ENCODE data around the gene CHRFAM7A. TPM values are rescaled to one million over a fixed set of nuclear protein-coding genes. Genes with fewer than 3 reads are reported as not detected.
"Not testable (repeated sequence)": the region's sequence is repeated elsewhere in the genome, so short reads cannot be mapped to it uniquely, and the experiment has no call there.

CHRFAM7A gene
- not detected for total RNA-seq

GRCh38 chr15:30392766-30393663, at the start of gene CHRFAM7A:
CHRFAM7A (minus strand) TSS chr15:30393540; CDS start chr15:30383351, 10,189 bp downstream.
- intact Hi-C loops (cut with DNase I, micrococcal nuclease); H3K4me3 Mint-ChIP-seq; POLR2A ChIA-PET; DNase-seq; H3K9me3 Mint-ChIP-seq (ENCODE audit: low read depth); H3K4me1 Mint-ChIP-seq; H3K27me3 Mint-ChIP-seq; H3K36me3 Mint-ChIP-seq (ENCODE audit: low read depth); CTCF ChIA-PET; H3K27ac Mint-ChIP-seq: not testable (repeated sequence)
- peak; percentile 73 for ATAC-seq

GRCh38 chr15:30438348-30438747, 45.0 kb upstream of the CHRFAM7A start:
- H3K4me3 Mint-ChIP-seq; DNase-seq; POLR2A ChIA-PET; H3K4me1 Mint-ChIP-seq; H3K27me3 Mint-ChIP-seq; CTCF ChIA-PET; H3K36me3 Mint-ChIP-seq (ENCODE audit: low read depth); H3K9me3 Mint-ChIP-seq (ENCODE audit: low read depth); intact Hi-C loops (cut with DNase I, micrococcal nuclease); H3K27ac Mint-ChIP-seq; ATAC-seq: not testable (repeated sequence)

GRCh38 chr15:30435878-30436277, 42.5 kb upstream of the CHRFAM7A start:
- H3K27ac Mint-ChIP-seq; H3K9me3 Mint-ChIP-seq (ENCODE audit: low read depth); H3K36me3 Mint-ChIP-seq (ENCODE audit: low read depth); H3K4me3 Mint-ChIP-seq; POLR2A ChIA-PET; ATAC-seq; intact Hi-C loops (cut with DNase I, micrococcal nuclease); H3K27me3 Mint-ChIP-seq; DNase-seq; H3K4me1 Mint-ChIP-seq; CTCF ChIA-PET: not testable (repeated sequence)

- H3K4me3 Mint-ChIP-seq; POLR2A ChIA-PET; H3K36me3 Mint-ChIP-seq (ENCODE audit: low read depth); H3K27me3 Mint-ChIP-seq; ATAC-seq; CTCF ChIA-PET; H3K9me3 Mint-ChIP-seq (ENCODE audit: low read depth); H3K27ac Mint-ChIP-seq; DNase-seq; intact Hi-C loops (cut with DNase I, micrococcal nuclease); H3K4me1 Mint-ChIP-seq: not testable (repeated sequence)
Measured at GRCh38 chr15:30420723-30421122, 27.4 kb upstream of the CHRFAM7A start.

- DNase-seq; H3K27me3 Mint-ChIP-seq; POLR2A ChIA-PET; CTCF ChIA-PET; H3K36me3 Mint-ChIP-seq (ENCODE audit: low read depth); H3K9me3 Mint-ChIP-seq (ENCODE audit: low read depth); H3K4me1 Mint-ChIP-seq; intact Hi-C loops (cut with DNase I, micrococcal nuclease); H3K4me3 Mint-ChIP-seq; H3K27ac Mint-ChIP-seq; ATAC-seq: not testable (repeated sequence)
Measured at GRCh38 chr15:30414160-30414559, 20.8 kb upstream of the CHRFAM7A start, which contains the start of gene GOLGA8R. GOLGA8R (minus strand) TSS chr15:30414260; CDS start chr15:30414162, 98 bp downstream.

GRCh38 chr15:30407636-30408035, 14.3 kb upstream of the CHRFAM7A start:
- H3K27me3 Mint-ChIP-seq; POLR2A ChIA-PET; H3K36me3 Mint-ChIP-seq (ENCODE audit: low read depth); intact Hi-C loops (cut with DNase I, micrococcal nuclease); ATAC-seq; H3K4me3 Mint-ChIP-seq; H3K9me3 Mint-ChIP-seq (ENCODE audit: low read depth); DNase-seq; H3K27ac Mint-ChIP-seq; H3K4me1 Mint-ChIP-seq; CTCF ChIA-PET: not testable (repeated sequence)

DNA sequence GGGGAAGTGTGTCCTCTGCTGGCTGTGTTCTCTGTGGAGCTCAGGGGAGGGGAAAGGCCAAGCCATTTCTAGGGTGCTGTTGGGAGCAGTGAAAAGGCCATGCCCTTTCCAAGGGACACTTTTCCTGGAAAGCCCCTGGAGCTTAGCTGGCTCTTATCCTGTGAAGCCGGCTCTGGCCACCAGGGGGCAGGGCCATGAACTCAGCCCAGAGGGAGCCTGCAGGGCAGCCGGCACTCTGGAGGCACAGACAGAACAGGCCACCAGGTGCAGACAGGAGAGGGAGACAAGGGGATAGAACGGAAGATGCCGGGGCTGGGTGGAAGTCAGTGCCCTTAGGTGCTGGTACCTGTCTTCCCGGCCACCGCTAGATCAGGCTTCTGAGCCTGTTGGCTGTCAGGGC, 5.6 kb upstream of the CHRFAM7A start:
- peak; percentile 72 for DNase-seq
- peak; percentile 75 for ATAC-seq
- intact Hi-C loops (cut with DNase I, micrococcal nuclease): not testable (repeated sequence)

DNA sequence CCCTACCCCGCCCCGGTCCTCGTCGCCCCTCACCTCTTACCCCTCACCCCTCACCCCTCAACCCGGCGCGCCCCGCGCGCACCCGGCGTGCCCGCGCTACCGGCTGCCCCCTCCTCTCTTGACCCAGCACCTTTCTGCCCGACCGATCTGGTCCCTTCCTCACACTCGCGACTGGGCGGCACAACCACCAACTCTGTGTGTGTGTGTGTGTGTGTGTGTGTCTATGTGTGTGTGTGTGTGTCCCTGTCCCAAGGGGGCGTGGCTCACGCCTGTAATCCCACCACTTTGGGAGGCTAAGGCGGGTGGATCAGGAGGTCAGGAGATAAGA, 288 bp upstream of the CHRFAM7A start:
- H3K9me3 Mint-ChIP-seq (ENCODE audit: low read depth); H3K27ac Mint-ChIP-seq; H3K27me3 Mint-ChIP-seq; H3K4me3 Mint-ChIP-seq; DNase-seq; POLR2A ChIA-PET; H3K4me1 Mint-ChIP-seq; intact Hi-C loops (cut with DNase I, micrococcal nuclease); CTCF ChIA-PET; H3K36me3 Mint-ChIP-seq (ENCODE audit: low read depth): not testable (repeated sequence)
- peak; percentile 42 for ATAC-seq

More for the DNA sequence above, 5.6 kb upstream of the CHRFAM7A start:
- POLR2A ChIA-PET; H3K36me3 Mint-ChIP-seq (ENCODE audit: low read depth); H3K9me3 Mint-ChIP-seq (ENCODE audit: low read depth); CTCF ChIA-PET; H3K4me1 Mint-ChIP-seq; H3K27me3 Mint-ChIP-seq; H3K27ac Mint-ChIP-seq; H3K4me3 Mint-ChIP-seq: not testable (repeated sequence)

DNA sequence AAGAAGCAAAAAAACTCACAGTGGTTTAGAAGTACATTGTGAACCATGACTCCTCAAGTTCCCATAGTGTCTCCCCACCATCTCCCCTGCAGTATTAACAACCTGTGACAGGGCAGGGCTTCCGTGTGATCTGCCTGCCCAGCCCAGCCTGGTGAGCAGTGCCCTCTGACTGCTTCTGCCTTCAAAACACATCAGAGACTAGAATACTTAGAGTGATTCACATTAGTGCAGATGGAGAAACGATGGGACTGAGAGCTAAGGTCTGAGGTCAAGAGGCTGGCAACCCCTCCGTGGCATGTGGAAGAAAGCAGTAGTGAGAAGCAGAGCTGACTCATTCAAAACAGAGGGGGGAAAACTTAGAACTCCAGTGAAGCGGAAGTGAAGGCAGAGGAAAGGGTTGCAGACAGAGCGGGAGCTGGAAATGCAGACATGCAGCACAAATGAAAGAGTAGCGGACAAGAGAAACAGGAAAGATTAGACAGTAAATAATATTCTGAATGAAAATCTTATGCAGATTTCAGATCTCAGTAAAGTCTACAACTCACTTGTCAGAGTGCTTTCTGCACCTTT, 6.9 kb downstream of the CHRFAM7A start:
- H3K9me3 Mint-ChIP-seq (ENCODE audit: low read depth); DNase-seq; POLR2A ChIA-PET; H3K36me3 Mint-ChIP-seq (ENCODE audit: low read depth); H3K4me1 Mint-ChIP-seq; CTCF ChIA-PET; H3K4me3 Mint-ChIP-seq; ATAC-seq; H3K27me3 Mint-ChIP-seq; intact Hi-C loops (cut with DNase I, micrococcal nuclease); H3K27ac Mint-ChIP-seq: not testable (repeated sequence)

- H3K9me3 Mint-ChIP-seq (ENCODE audit: low read depth); CTCF ChIA-PET; intact Hi-C loops (cut with DNase I, micrococcal nuclease); H3K4me1 Mint-ChIP-seq; H3K27me3 Mint-ChIP-seq; POLR2A ChIA-PET; H3K36me3 Mint-ChIP-seq (ENCODE audit: low read depth); H3K27ac Mint-ChIP-seq; H3K4me3 Mint-ChIP-seq; DNase-seq; ATAC-seq: not testable (repeated sequence)
Measured at GRCh38 chr15:30377082-30377413, 16.3 kb downstream of the CHRFAM7A start.

DNA sequence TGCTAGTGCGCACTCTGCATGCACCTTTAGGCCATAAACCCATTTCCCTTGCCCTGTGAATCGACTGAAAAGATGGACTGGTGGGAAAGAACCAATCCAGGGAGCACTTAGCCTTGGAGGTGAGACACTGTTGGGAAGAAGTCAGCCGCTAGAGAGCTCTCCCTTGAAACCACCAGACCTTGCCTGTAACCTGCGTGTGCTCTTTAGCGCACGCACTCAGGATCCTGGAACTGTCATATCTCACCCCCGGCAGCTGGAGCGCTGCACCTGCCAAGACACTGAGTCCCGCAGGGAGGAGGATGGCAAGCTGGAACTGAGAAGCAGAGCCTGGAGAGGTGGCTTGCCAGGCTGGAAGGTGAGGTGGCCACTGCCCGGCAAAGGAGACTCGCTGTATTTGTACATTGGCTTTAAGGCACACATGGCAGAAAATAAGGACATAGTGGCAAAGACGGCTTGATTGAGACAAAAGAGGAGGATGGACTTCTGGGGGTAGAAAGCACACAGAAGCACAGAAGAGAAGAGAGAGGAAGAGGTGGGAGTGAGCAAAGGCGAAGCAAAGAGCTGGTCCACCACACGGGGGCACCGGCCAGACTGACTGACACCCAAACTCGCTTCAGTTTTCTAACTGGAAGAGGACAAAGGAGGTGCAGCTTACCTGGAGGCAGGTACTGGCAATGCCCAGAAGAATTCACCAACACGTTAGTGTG, 16.8 kb downstream of the CHRFAM7A start:
- DNase-seq; CTCF ChIA-PET; H3K4me1 Mint-ChIP-seq; H3K36me3 Mint-ChIP-seq (ENCODE audit: low read depth); H3K27me3 Mint-ChIP-seq; intact Hi-C loops (cut with DNase I, micrococcal nuclease); POLR2A ChIA-PET; ATAC-seq; H3K27ac Mint-ChIP-seq; H3K9me3 Mint-ChIP-seq (ENCODE audit: low read depth); H3K4me3 Mint-ChIP-seq: not testable (repeated sequence)

- H3K4me1 Mint-ChIP-seq; H3K4me3 Mint-ChIP-seq; H3K27ac Mint-ChIP-seq; H3K36me3 Mint-ChIP-seq (ENCODE audit: low read depth); CTCF ChIA-PET; DNase-seq; H3K9me3 Mint-ChIP-seq (ENCODE audit: low read depth); H3K27me3 Mint-ChIP-seq; ATAC-seq; POLR2A ChIA-PET; intact Hi-C loops (cut with DNase I, micrococcal nuclease): not testable (repeated sequence)
Measured at GRCh38 chr15:30375872-30376271, 17.5 kb downstream of the CHRFAM7A start.
